Astrocyte of the cerebellum (primary cell): Measurements from ENCODE around the gene GP2.

Experiments used
- DNase-seq: peaks from one replicate; pipeline ENCODE4 v3.0.0-alpha.2; 2011; ENCODE audit warnings: low read depth
- H3K4me3 ChIP-seq: 2 replicates; pipeline ENCODE4 v1.5.1; 2011; ENCODE audit warnings: mild to moderate bottlenecking, low read depth, low read length, moderate library complexity
- CTCF ChIP-seq: IDR thresholded peaks from 2 replicates; pipeline ENCODE4 v1.5.1; 2012; ENCODE audit warnings: low read length, low read depth, moderate library complexity, mild to moderate bottlenecking; ENCODE audit errors: missing control alignments
- in situ Hi-C: cut with HindIII; loops from 2 replicates; pipeline ENCODE4 v1.10.0; 2017; ENCODE audit warnings: low sequenced_read_pairs

Gene GP2

GRCh38 chr16:20302389-20302788, 24.9 kb downstream of the GP2 start:
- H3K4me3 ChIP-seq = no peak overlapping the region
- in situ Hi-C loops = no loop called here
- no peak for DNase-seq
- TF ChIP-seq CTCF = no peak

GRCh38 chr16:20301840-20302239, 25.5 kb downstream of the GP2 start:
- no peak for TF ChIP-seq CTCF
- H3K4me3 ChIP-seq = no peak overlapping the region
- in situ Hi-C loops = no loop called here

GRCh38 chr16:20300312-20301097, 26.8 kb downstream of the GP2 start:
- peak; percentile 83 for TF ChIP-seq CTCF
- no peak overlapping the region for H3K4me3 ChIP-seq
- peak; percentile 20 for DNase-seq
- in situ Hi-C loops = no loop called here

More at GRCh38 chr16:20301840-20302239, 25.5 kb downstream of the GP2 start:
- no peak for DNase-seq

GRCh38 chr16:20298452-20298851, 28.9 kb downstream of the GP2 start:
- in situ Hi-C loops = no loop called here
- DNase-seq = no peak
- TF ChIP-seq CTCF = no peak
- H3K4me3 ChIP-seq = no peak overlapping the region

GRCh38 chr16:20291208-20292206, 35.8 kb downstream of the GP2 start:
- DNase-seq = no peak
- H3K4me3 ChIP-seq = no peak overlapping the region
- in situ Hi-C loops = no loop called here
- no peak for TF ChIP-seq CTCF

GRCh38 chr16:20289571-20289970, 37.7 kb downstream of the GP2 start:
- DNase-seq = no peak
- in situ Hi-C loops = no loop called here
- no peak for TF ChIP-seq CTCF
- no peak overlapping the region for H3K4me3 ChIP-seq
